Activated CD8-positive, alpha-beta T cell treated with anti-CD3 and anti-CD28 coated beads, Interleukin-2, amount 10 ng/mL, durations not matched to agents 7 days and 5 days (primary cell): ENCODE measurements around the gene SAA2. TPM values are rescaled to one million over a fixed set of nuclear protein-coding genes. Genes with fewer than 3 reads are reported as not detected.
"Not testable (repeated sequence)": the region's sequence is repeated elsewhere in the genome, so short reads cannot be mapped to it uniquely, and the experiment has no call there.

ENCODE experiments used
- ATAC-seq: fragments of 150-1000 bp; cut with Tn5 transposase; one replicate; pipeline ENCODE4 v1.10.0; 2021; ENCODE audit warnings: moderate library complexity
- CTCF ChIA-PET: fragments of 350-600 bp; sonication (Branson Sonifier 250); formaldehyde crosslinking; loops from one replicate; lab custom pipeline; 2021; ENCODE audit warnings: antibody characterized with exemption; lab: Charles Lee
- POLR2A ChIA-PET: fragments of 350-600 bp; sonication (Branson Sonifier 250); formaldehyde crosslinking; loops from one replicate; lab custom pipeline; 2021; ENCODE audit warnings: antibody characterized with exemption; lab: Charles Lee
- DNase-seq: peaks from one replicate; pipeline ENCODE4 v3.0.0-alpha.2; 2020
- H3K27ac Mint-ChIP-seq: one replicate; pipeline ENCODE4 v1.8.0; 2021; ENCODE audit warnings: mild to moderate bottlenecking, mixed read lengths
- H3K27me3 Mint-ChIP-seq: one replicate; pipeline ENCODE4 v1.8.0; 2021; ENCODE audit warnings: low read depth, mixed read lengths
- H3K36me3 Mint-ChIP-seq: one replicate; pipeline ENCODE4 v1.8.0; 2021; ENCODE audit warnings: low read depth, mixed read lengths
- H3K4me1 Mint-ChIP-seq: one replicate; pipeline ENCODE4 v1.8.0; 2021; ENCODE audit warnings: low read depth, mixed read lengths
- H3K4me3 Mint-ChIP-seq: one replicate; pipeline ENCODE4 v1.8.0; 2021; ENCODE audit warnings: mild to moderate bottlenecking, mixed read lengths
- H3K9me3 Mint-ChIP-seq: one replicate; pipeline ENCODE4 v1.8.0; 2022; ENCODE audit warnings: mixed read lengths; ENCODE audit not compliant: insufficient read depth
- total RNA-seq, 2 experiments: library from RNA; stranded (reverse); gene quantifications; one replicate each; pipeline ENCODE4 v1.2.3, GENCODE V29; 2021

SAA2 gene
- total RNA-seq, 2 experiments from 2014 or later: not detected

GRCh38 chr11:18267335-18268133, 19.1 kb upstream of the SAA2 start:
- peak; percentile 67 for ATAC-seq
- CTCF ChIA-PET, H3K4me3 Mint-ChIP-seq, H3K27me3 Mint-ChIP-seq, H3K36me3 Mint-ChIP-seq, H3K9me3 Mint-ChIP-seq, DNase-seq: not testable (repeated sequence)
- POLR2A ChIA-PET: interaction anchor here (1.2 kb wide), 1 partner anchor 54 kb away, joined by 3 read pairs; no protein-coding TSS in a partner anchor
- Mint-ChIP-seq H3K4me1 (peaks cover 24% of the 10 kb centered on the region), H3K27ac (peak overlapping the region; percentile 39)

DNA sequence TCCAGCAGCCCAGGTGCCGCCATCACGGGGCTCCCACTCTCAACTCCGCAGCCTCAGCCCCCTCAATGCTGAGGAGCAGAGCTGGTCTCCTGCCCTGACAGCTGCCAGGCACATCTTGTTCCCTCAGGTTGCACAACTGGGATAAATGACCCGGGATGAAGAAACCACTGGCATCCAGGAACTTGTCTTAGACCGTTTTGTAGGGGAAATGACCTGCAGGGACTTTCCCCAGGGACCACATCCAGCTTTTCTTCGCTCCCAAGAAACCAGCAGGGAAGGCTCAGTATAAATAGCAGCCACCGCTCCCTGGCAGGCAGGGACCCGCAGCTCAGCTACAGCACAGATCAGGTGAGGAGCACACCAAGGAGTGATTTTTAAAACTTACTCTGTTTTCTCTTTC, 17.5 kb upstream of the SAA2 start, which contains the start of gene SAA1:
SAA1 (plus strand) TSS at position 316 of the 400 bp plus-strand sequence. CDS start 624 bp downstream, outside the sequence.
- H3K36me3 Mint-ChIP-seq: no peaks in the 10 kb centered on the region
- no peak within 1 kb of the TSS for H3K4me3 Mint-ChIP-seq

GRCh38 chr11:18264677-18265555, 16.4 kb upstream of the SAA2 start:
- Mint-ChIP-seq H3K4me3 (no peak overlapping the region), H3K27me3 (peaks cover 3% of the 10 kb centered on the region), H3K9me3 (no peaks in the 10 kb centered on the region), H3K27ac (no peak overlapping the region), H3K36me3 (no peaks in the 10 kb centered on the region), H3K4me1 (peaks cover 24% of the 10 kb centered on the region)
- ChIA-PET POLR2A (interaction anchor here (0.9 kb wide), 1 partner anchor 129 kb away, joined by 3 read pairs; the partner anchor contains the start of gene LDHA), CTCF (interaction anchor here (0.9 to 1.3 kb wide), 2 partner anchors 21 to 41 kb away, joined by 3 to 7 read pairs; no protein-coding TSS in a partner anchor)
- ATAC-seq: no peak
- no peak for DNase-seq

More for the DNA sequence above, 17.5 kb upstream of the SAA2 start, which contains the start of gene SAA1:
- H3K27me3 Mint-ChIP-seq: peaks cover 3% of the 10 kb centered on the region
- ChIA-PET CTCF (interaction anchor here (0.9 kb wide), 1 partner anchor 42 kb away, joined by 3 read pairs; no protein-coding TSS in a partner anchor), POLR2A (interaction anchor here (0.9 kb wide), 1 partner anchor 128 kb away, joined by 3 read pairs; the partner anchor contains the start of gene LDHA)
- peaks cover 24% of the 10 kb centered on the region for H3K4me1 Mint-ChIP-seq
- DNase-seq (no peak), ATAC-seq (no peak)
- H3K9me3 Mint-ChIP-seq: no peaks in the 10 kb centered on the region
- no peak within 1 kb of the TSS for H3K27ac Mint-ChIP-seq

DNA sequence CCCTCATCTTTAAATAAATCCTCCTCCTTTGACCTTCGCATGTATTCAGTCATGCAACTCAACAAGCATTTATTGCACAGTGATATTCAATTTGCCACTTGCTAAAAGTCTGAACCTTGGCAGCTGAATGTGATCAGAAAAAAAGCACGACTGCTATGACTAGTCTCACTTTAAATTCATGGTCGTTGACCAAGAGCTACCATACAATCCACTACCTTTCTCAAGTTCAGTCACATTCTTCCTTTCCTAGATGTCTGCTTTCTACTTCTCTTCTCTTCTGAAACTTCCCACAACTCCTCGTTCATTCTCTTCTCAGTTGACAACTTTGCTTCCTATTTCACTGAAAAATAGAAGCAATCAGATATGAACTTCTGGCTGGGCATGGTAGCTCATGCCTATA, 15.6 kb upstream of the SAA2 start:
- ATAC-seq (no peak), DNase-seq (no peak)
- POLR2A ChIA-PET: interaction anchor here (0.6 kb wide), 1 partner anchor 468 kb away, joined by 3 read pairs; no protein-coding TSS in a partner anchor
- no peaks in the 10 kb centered on the region for H3K36me3 Mint-ChIP-seq
- peaks cover 24% of the 10 kb centered on the region for H3K4me1 Mint-ChIP-seq
- H3K27me3 Mint-ChIP-seq: peaks cover 3% of the 10 kb centered on the region
- CTCF ChIA-PET: interaction anchor here (1.3 kb wide), 1 partner anchor 20 kb away, joined by 7 read pairs; no protein-coding TSS in a partner anchor
- no peak overlapping the region for H3K4me3 Mint-ChIP-seq
- no peaks in the 10 kb centered on the region for H3K9me3 Mint-ChIP-seq
- no peak overlapping the region for H3K27ac Mint-ChIP-seq

GRCh38 chr11:18262681-18263350, 14.3 kb upstream of the SAA2 start:
- H3K36me3 Mint-ChIP-seq, H3K27ac Mint-ChIP-seq, ATAC-seq, H3K9me3 Mint-ChIP-seq, CTCF ChIA-PET, DNase-seq, H3K27me3 Mint-ChIP-seq, POLR2A ChIA-PET, H3K4me3 Mint-ChIP-seq: not testable (repeated sequence)
- peaks cover 18% of the 10 kb centered on the region for H3K4me1 Mint-ChIP-seq

- CTCF ChIA-PET: no interaction called here
- Mint-ChIP-seq H3K27ac (no peak overlapping the region), H3K4me3 (no peak overlapping the region), H3K27me3 (peaks cover 8% of the 10 kb centered on the region), H3K4me1 (peaks cover 14% of the 10 kb centered on the region), H3K9me3 (no peaks in the 10 kb centered on the region), H3K36me3 (no peaks in the 10 kb centered on the region)
- no peak for ATAC-seq
- no peak for DNase-seq
- POLR2A ChIA-PET: no interaction called here
These were observed 13.3 kb upstream of the SAA2 start for GRCh38 chr11:18261721-18262120.

DNA sequence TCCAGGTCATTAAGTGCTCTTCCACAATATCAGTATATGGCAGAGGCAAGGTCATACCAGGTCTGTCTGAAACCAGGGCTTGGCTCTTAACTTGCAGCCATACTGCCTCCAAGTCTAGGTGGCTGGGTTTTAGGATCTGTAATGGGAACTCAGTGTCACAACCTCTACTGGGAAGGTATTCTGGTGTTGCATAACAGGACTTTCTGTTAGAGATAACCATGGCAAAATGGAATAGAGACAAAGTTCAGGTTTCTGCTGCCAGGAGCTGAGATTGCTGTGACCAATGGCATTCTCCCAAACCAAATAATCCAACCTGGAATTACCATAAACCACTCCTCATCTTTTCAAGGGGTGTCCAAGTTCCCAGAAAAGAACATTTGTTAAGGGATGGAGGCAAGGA, 10.8 kb upstream of the SAA2 start:
- ATAC-seq: no peak
- no peaks in the 10 kb centered on the region for H3K36me3 Mint-ChIP-seq
- H3K4me3 Mint-ChIP-seq: no peak overlapping the region
- H3K4me1 Mint-ChIP-seq: peaks cover 2% of the 10 kb centered on the region
- ChIA-PET POLR2A (no interaction called here), CTCF (interaction anchor here (1.4 kb wide), 1 partner anchor 15 kb away, joined by 7 read pairs; no protein-coding TSS in a partner anchor)
- no peak overlapping the region for H3K27ac Mint-ChIP-seq
- H3K9me3 Mint-ChIP-seq: no peaks in the 10 kb centered on the region
- peaks cover 14% of the 10 kb centered on the region for H3K27me3 Mint-ChIP-seq
- no peak for DNase-seq

GRCh38 chr11:18254781-18255361, 6.4 kb upstream of the SAA2 start:
- H3K4me1 Mint-ChIP-seq: no peaks in the 10 kb centered on the region
- ATAC-seq: no peak

GRCh38 chr11:18253778-18254338, 5.4 kb upstream of the SAA2 start:
- Mint-ChIP-seq H3K27me3 (peaks cover 14% of the 10 kb centered on the region), H3K36me3 (no peaks in the 10 kb centered on the region), H3K9me3 (no peaks in the 10 kb centered on the region), H3K4me1 (no peaks in the 10 kb centered on the region), H3K4me3 (no peak overlapping the region), H3K27ac (no peak overlapping the region)
- CTCF ChIA-PET: interaction anchor here (1.5 kb wide), 1 partner anchor 139 kb away, joined by 3 read pairs; no protein-coding TSS in a partner anchor
- DNase-seq: peak; percentile 17
- POLR2A ChIA-PET: no interaction called here
- ATAC-seq: no peak

More at GRCh38 chr11:18254781-18255361, 6.4 kb upstream of the SAA2 start:
- ChIA-PET CTCF (no interaction called here), POLR2A (no interaction called here)
- H3K36me3 Mint-ChIP-seq: no peaks in the 10 kb centered on the region
- no peak for DNase-seq
- H3K27me3 Mint-ChIP-seq: peaks cover 13% of the 10 kb centered on the region
- no peaks in the 10 kb centered on the region for H3K9me3 Mint-ChIP-seq
- no peak overlapping the region for H3K4me3 Mint-ChIP-seq
- no peak overlapping the region for H3K27ac Mint-ChIP-seq

GRCh38 chr11:18253233-18253632, 4.8 kb upstream of the SAA2 start:
- peaks cover 14% of the 10 kb centered on the region for H3K27me3 Mint-ChIP-seq
- CTCF ChIA-PET: interaction anchor here (0.6 to 1.5 kb wide), 2 partner anchors 10 to 138 kb away, joined by 3 read pairs; no protein-coding TSS in a partner anchor

More at GRCh38 chr11:18253233-18253632, 4.8 kb upstream of the SAA2 start:
- Mint-ChIP-seq H3K36me3 (no peaks in the 10 kb centered on the region), H3K9me3 (no peaks in the 10 kb centered on the region), H3K4me1 (peaks cover 2% of the 10 kb centered on the region), H3K4me3 (no peak overlapping the region), H3K27ac (no peak overlapping the region)
- ATAC-seq (no peak), DNase-seq (no peak)
- POLR2A ChIA-PET: no interaction called here
